ENCODE measurements around the gene GRAP.
"Not testable (repeated sequence)": the region's sequence is repeated elsewhere in the genome, so short reads cannot be mapped to it uniquely, and the experiment has no call there.

GRCh38 chr17:19021011-19021621 lies 25.6 kb downstream of the GRAP start:
- TF ChIP-seq REST (IDR thresholded peaks at IDR 0.05; ENCODE audit: insufficient replicate concordance, low read depth); CTCF (IDR thresholded peaks at IDR 0.05; ENCODE audit: insufficient read depth, low read length); GABPA (IDR thresholded peaks at IDR 0.05; ENCODE audit: low read depth); SPI1 (IDR thresholded peaks at IDR 0.05; ENCODE audit: borderline replicate concordance, low read depth); POLR2AphosphoS5 (IDR thresholded peaks at IDR 0.05; ENCODE audit: low read depth): not testable (repeated sequence)
